H1 (cell line): ENCODE measurements around the gene PAX5. TPM values are rescaled to one million over a fixed set of nuclear protein-coding genes. Genes with fewer than 3 reads are reported as not detected.

Source experiments
- CTCF ChIA-PET: fragments of 300-600 bp; sonication (Branson Sonifier 250); formaldehyde crosslinking; loops from one replicate; lab custom pipeline; 2021; ENCODE audit not compliant: partially characterized antibody; lab: Charles Lee
- POLR2A ChIA-PET: fragments of 300-600 bp; sonication (Branson Sonifier 250); formaldehyde crosslinking; loops from one replicate; lab custom pipeline; 2021; ENCODE audit warnings: inconsistent platforms; ENCODE audit not compliant: partially characterized antibody; lab: Charles Lee
- DNase-seq, 2 experiments: peaks; one replicate each; pipeline versions ENCODE4 v3.0.0 to v3.0.0-alpha.2; 2010 to 2022; ENCODE audit warnings: low spot score in 2 of 2, low read depth in 1 of 2, mixed read lengths in 1 of 2
- FAIRE-seq: peaks from 2 replicates; lab custom pipeline; 2011; peaks lifted over from hg19 to GRCh38; lab: Jason Lieb, UNC
- H2AFZ ChIP-seq: 2 replicates; pipeline ENCODE4 v1.8.1; 2012; ENCODE audit warnings: low read length, inconsistent platforms
- H2AK5ac ChIP-seq: 2 replicates; pipeline ENCODE4 v1.6.1; 2013; ENCODE audit warnings: low read depth, low read length
- H2BK120ac ChIP-seq: replicated peaks from 2 replicates; pipeline ENCODE3; 2013; ENCODE audit warnings: low read depth, low read length, inconsistent platforms
- H2BK12ac ChIP-seq: 2 replicates; pipeline ENCODE4 v1.6.1; 2013; ENCODE audit warnings: low read depth, low read length
- H2BK15ac ChIP-seq: 2 replicates; pipeline ENCODE4 v1.6.1; 2013; ENCODE audit warnings: low read length
- H2BK20ac ChIP-seq: 2 replicates; pipeline ENCODE4 v1.6.1; 2013; ENCODE audit warnings: low read length
- H2BK5ac ChIP-seq: 2 replicates; pipeline ENCODE4 v1.6.1; 2013; ENCODE audit warnings: low read depth, low read length
- H3K14ac ChIP-seq: 2 replicates; pipeline ENCODE4 v1.6.1; 2013; ENCODE audit warnings: inconsistent platforms; ENCODE audit not compliant: insufficient read length
- H3K18ac ChIP-seq: 2 replicates; pipeline ENCODE4 v1.6.1; 2013; ENCODE audit warnings: low read length; ENCODE audit errors: extremely low read depth
- H3K23ac ChIP-seq: 2 replicates; pipeline ENCODE4 v1.6.1; 2013; ENCODE audit warnings: inconsistent platforms; ENCODE audit not compliant: insufficient read length
- H3K23me2 ChIP-seq: 2 replicates; pipeline ENCODE4 v1.6.1; 2013; ENCODE audit warnings: low read depth, low read length
- H3K27ac ChIP-seq: 2 replicates; pipeline ENCODE4 v1.6.1; 2011; ENCODE audit warnings: low read depth, low read length, inconsistent platforms
- H3K27me3 ChIP-seq, 4 experiments: replicated peaks in 1 of 4; 1 replicate in 1 of 4; 2 replicates in 3 of 4; pipeline versions ENCODE4 v1.6.1 to v1.8.1; 2011 to 2013; ENCODE audit warnings: low read length in 3 of 4, mild to moderate bottlenecking in 3 of 4, inconsistent platforms in 2 of 4, mixed read lengths in 2 of 4, moderate library complexity in 1 of 4; ENCODE audit not compliant: control insufficient read depth in 3 of 4, insufficient read depth in 3 of 4; ENCODE audit errors: extremely low read depth in 1 of 4
- H3K36me3 ChIP-seq, 4 experiments: 2 replicates each; pipeline versions ENCODE4 v1.6.1 to v1.8.1; 2011 to 2013; ENCODE audit warnings: mild to moderate bottlenecking in 4 of 4, low read length in 3 of 4, moderate library complexity in 2 of 4, control low read depth in 1 of 4, inconsistent platforms in 1 of 4; ENCODE audit not compliant: insufficient read depth in 4 of 4, control insufficient read depth in 2 of 4
- H3K4ac ChIP-seq: replicated peaks from 2 replicates; pipeline ENCODE3; 2013; ENCODE audit warnings: low read length, low read depth, mixed read lengths, inconsistent platforms; ENCODE audit not compliant: insufficient read length
- H3K4me1 ChIP-seq, 4 experiments: replicated peaks in 1 of 4; 1 replicate in 1 of 4; 2 replicates in 3 of 4; pipeline versions ENCODE4 v1.6.1 to v1.8.1; 2011 to 2013; ENCODE audit warnings: low read length in 3 of 4, inconsistent platforms in 2 of 4, mixed read lengths in 1 of 4; ENCODE audit not compliant: insufficient read depth in 4 of 4, control insufficient read depth in 3 of 4
- H3K4me2 ChIP-seq, 2 experiments: 2 replicates each; pipeline versions ENCODE4 v1.6.1 to v1.8.1; 2011 to 2013; ENCODE audit warnings: low read depth in 2 of 2, low read length in 2 of 2, control low read depth in 1 of 2, inconsistent platforms in 1 of 2, mild to moderate bottlenecking in 1 of 2; ENCODE audit not compliant: insufficient read depth in 1 of 2
- H3K4me3 ChIP-seq, 4 experiments: fragments of 200-600, 300-600 bp in 1 of 4; sonication (generic), shearing (Covaris generic), sonication (Bioruptor Twin) in 1 of 4; 2 replicates each; pipeline versions ENCODE4 v1.5.1 to v1.8.1; 2011 to 2016; ENCODE audit warnings: low read length in 4 of 4, low read depth in 3 of 4, control low read depth in 2 of 4, inconsistent platforms in 2 of 4, mild to moderate bottlenecking in 2 of 4, mixed read lengths in 1 of 4, moderate library complexity in 1 of 4; ENCODE audit not compliant: insufficient read depth in 2 of 4; ENCODE audit errors: extremely low read depth in 1 of 4
- H3K56ac ChIP-seq: replicated peaks from 2 replicates; pipeline ENCODE3; 2013; ENCODE audit warnings: low read depth, mild to moderate bottlenecking, mixed read lengths, low read length, inconsistent platforms; ENCODE audit not compliant: insufficient read length
- H3K79me1 ChIP-seq: 2 replicates; pipeline ENCODE4 v1.6.1; 2013; ENCODE audit warnings: low read depth, low read length, control low read depth
- H3K79me2 ChIP-seq, 2 experiments: 2 replicates each; pipeline versions ENCODE4 v1.6.1 to v1.8.1; 2012 to 2013; ENCODE audit warnings: low read length in 2 of 2, mild to moderate bottlenecking in 2 of 2, inconsistent platforms in 1 of 2; ENCODE audit not compliant: insufficient read depth in 2 of 2, control insufficient read depth in 1 of 2
- H3K9ac ChIP-seq, 4 experiments: replicated peaks in 1 of 4; 1 replicate in 1 of 4; 2 replicates in 3 of 4; pipeline versions ENCODE4 v1.6.1 to v1.8.1; 2011 to 2013; ENCODE audit warnings: low read depth in 3 of 4, low read length in 3 of 4, control low read depth in 2 of 4, mild to moderate bottlenecking in 2 of 4, moderate library complexity in 2 of 4, inconsistent platforms in 1 of 4; ENCODE audit errors: extremely low read depth in 1 of 4
- H3K9me3 ChIP-seq, 2 experiments: 2 replicates each; pipeline versions ENCODE4 v1.6.1 to v1.8.1; 2012 to 2013; ENCODE audit warnings: mild to moderate bottlenecking in 2 of 2, moderate library complexity in 2 of 2, control low read depth in 1 of 2, inconsistent platforms in 1 of 2, low read depth in 1 of 2, low read length in 1 of 2, mixed read lengths in 1 of 2; ENCODE audit not compliant: insufficient read depth in 2 of 2
- H4K20me1 ChIP-seq, 2 experiments: replicated peaks in 1 of 2; 2 replicates each; pipeline versions ENCODE3 to v1.8.1; 2011 to 2013; ENCODE audit warnings: inconsistent platforms in 2 of 2, low read length in 2 of 2, mild to moderate bottlenecking in 1 of 2; ENCODE audit not compliant: insufficient read depth in 2 of 2, control insufficient read depth in 1 of 2
- H4K5ac ChIP-seq: 2 replicates; pipeline ENCODE4 v1.6.1; 2013; ENCODE audit warnings: low read length, low read depth, mixed read lengths, inconsistent platforms; ENCODE audit not compliant: insufficient read length
- H4K8ac ChIP-seq: 2 replicates; pipeline ENCODE4 v1.8.0; 2013; ENCODE audit warnings: mild to moderate bottlenecking, moderate library complexity, low read length, inconsistent platforms; ENCODE audit not compliant: insufficient read depth; ENCODE audit errors: extremely low read depth
- H4K91ac ChIP-seq: replicated peaks from 2 replicates; pipeline ENCODE3; 2013; ENCODE audit warnings: low read length, mixed read lengths, inconsistent platforms; ENCODE audit not compliant: insufficient read length
- BCL11A ChIP-seq, 2 experiments: IDR thresholded peaks; one replicate each; pipeline ENCODE4 v1.6.1; 2011; ENCODE audit warnings: low read depth in 2 of 2, low read length in 2 of 2, mild to moderate bottlenecking in 2 of 2
- CBX8 ChIP-seq: fragments of 300-800, 300-1000 bp; sonication (generic); IDR thresholded peaks from 2 replicates; pipeline ENCODE4 v1.7.1; 2016; ENCODE audit warnings: low read depth, low read length, borderline replicate concordance
- EGR1 ChIP-seq: IDR thresholded peaks from 2 replicates; pipeline ENCODE4 v1.6.1; 2011; ENCODE audit warnings: low read depth, low read length, borderline replicate concordance
- KDM4A ChIP-seq: IDR thresholded peaks from one replicate; pipeline ENCODE4 v1.7.1; 2012; ENCODE audit warnings: low read depth, mild to moderate bottlenecking, moderate library complexity, low read length, inconsistent platforms; ENCODE audit not compliant: severe bottlenecking
- MAFK ChIP-seq: IDR thresholded peaks from 2 replicates; pipeline ENCODE4 v1.6.1; 2012; ENCODE audit warnings: low read depth, mild to moderate bottlenecking, improper control_type of control experiment, low read length
- NANOG ChIP-seq: IDR thresholded peaks from 2 replicates; pipeline ENCODE4 v1.6.1; 2011; ENCODE audit warnings: low read length, low read depth, mild to moderate bottlenecking, inconsistent platforms; ENCODE audit not compliant: insufficient read depth, poor library complexity, severe bottlenecking
- PHF8 ChIP-seq: fragments of 200-600 bp; sonication (generic); conservative IDR thresholded peaks from 2 replicates; pipeline ENCODE4 v1.7.1; 2012; ENCODE audit warnings: low read depth, mild to moderate bottlenecking, inconsistent platforms, low read length, moderate library complexity
- POU5F1 ChIP-seq: IDR thresholded peaks from 2 replicates; pipeline ENCODE4 v1.6.1; 2011; ENCODE audit warnings: low read depth, mild to moderate bottlenecking, low read length, moderate library complexity
- RAD21 ChIP-seq, 2 experiments: IDR thresholded peaks in 1 of 2; conservative IDR thresholded peaks in 1 of 2; 2 replicates each; pipeline ENCODE4 v1.6.1; 2011; ENCODE audit warnings: low read depth in 2 of 2, low read length in 2 of 2, improper control_type of control experiment in 1 of 2, inconsistent platforms in 1 of 2, mild to moderate bottlenecking in 1 of 2, moderate library complexity in 1 of 2
- RFX5 ChIP-seq: IDR thresholded peaks from 2 replicates; pipeline ENCODE4 v1.6.1; 2011; ENCODE audit warnings: low read depth, low read length, improper control_type of control experiment, borderline replicate concordance
- SAP30 ChIP-seq: fragments of 300-600 bp; sonication (generic); IDR thresholded peaks from 2 replicates; pipeline ENCODE4 v1.7.1; 2012; ENCODE audit warnings: low read length, moderate library complexity, mild to moderate bottlenecking, inconsistent platforms; ENCODE audit not compliant: insufficient read depth, insufficient replicate concordance
- SP1 ChIP-seq: IDR thresholded peaks from 2 replicates; pipeline ENCODE4 v1.6.1; 2011; ENCODE audit warnings: low read depth, low read length
- SP2 ChIP-seq: IDR thresholded peaks from 2 replicates; pipeline ENCODE4 v1.6.1; 2012; ENCODE audit warnings: mild to moderate bottlenecking, low read length, inconsistent platforms
- WGBS, 2 experiments: shearing (Covaris generic) in 1 of 2; methylation state at CpG; one replicate each; pipeline versions ENCODE4 v1.1.6 to v1.1.7; 2013 to 2015; ENCODE audit warnings: low lambda C conversion rate in 2 of 2, mixed read lengths in 2 of 2, inconsistent platforms in 1 of 2, low coverage in 1 of 2, missing lambda C conversion rate in 1 of 2; ENCODE audit not compliant: insufficient replicate concordance in 2 of 2, insufficient coverage in 1 of 2, insufficient read length in 1 of 2; ENCODE audit errors: extremely low coverage in 1 of 2, missing lambda C conversion rate in 1 of 2; 5-methylcytosine and 5-hydroxymethylcytosine counted together
- polyA plus RNA-seq, 7 experiments: library from polyadenylated mRNA; depleted of rRNA in 3 of 7; stranded (reverse) in 5 of 7; unstranded in 2 of 7; fragments of >200 nt in 5 of 7; fragments of 200-250 nt in 2 of 7; gene quantifications; 1 replicate in 5 of 7; 2 replicates in 1 of 7; 4 replicates in 1 of 7; pipeline versions ENCODE4 v1.2.1 to v1.2.3, GENCODE V29; 2011 to 2013; ENCODE audit warnings: missing spikeins in 2 of 7, mixed read lengths in 2 of 7
- total RNA-seq: library from RNA; stranded (reverse); fragmentation: NEBNext Ultra II Directional; extraction: Animal tissue kit (Norgen Biotek cat#: 25700); gene quantifications from 2 replicates; pipeline ENCODE4 v1.2.1, GENCODE V29; 2021

The PAX5 gene
- total and polyA plus RNA-seq, 2 of the 8 experiments (the other 6 are each of a cell fraction or from before 2014, with no cell fraction given): 0.29 to 0.43 TPM

GRCh38 chr9:37034305-37034937, 353 bp upstream of the PAX5 start:
- Histone ChIP-seq H3K56ac (no peak overlapping the region), H3K4ac (no peak overlapping the region), H2BK120ac (no peak overlapping the region), H4K20me1 (peaks cover 4 to 11% of the 10 kb centered on the region in 2 experiments), H2BK12ac (0 out of 2 replicates have a peak overlapping the region, but pooled peaks have one; percentile 68), H2BK5ac (no peak overlapping the region), H3K79me2 (no peaks in the 10 kb centered on the region), H3K23ac (no peak overlapping the region), H3K9me3 (no peaks in the 10 kb centered on the region), H3K27me3 (peaks cover 79 to 100% (median 98%) of the 10 kb centered on the region in 4 experiments), H4K91ac (no peak overlapping the region), H3K27ac (no peak overlapping the region), H2BK15ac (no peak overlapping the region), H3K14ac (no peak overlapping the region), H3K9ac (no peak overlapping the region), H3K36me3 (no peaks in the 10 kb centered on the region), H4K5ac (no peak overlapping the region), H3K4me1 (peaks cover 5 to 29% (median 15%) of the 10 kb centered on the region in 4 experiments), H3K23me2 (peaks cover 31% of the 10 kb centered on the region), H2BK20ac (no peak overlapping the region), H3K18ac (no peak overlapping the region), H3K4me2 (peak overlapping the region; percentile 88), H3K79me1 (no peaks in the 10 kb centered on the region), H2AFZ (no peak overlapping the region), H2AK5ac (no peak overlapping the region), H4K8ac (peak overlapping the region; percentile 41), H3K4me3 (peak overlapping the region; percentile 38 to 64 (median 48))
- ChIA-PET CTCF (interaction anchor here (0.8 to 1.5 kb wide), 2 partner anchors 38 to 45 kb away, joined by 3 to 4 read pairs; no protein-coding TSS in a partner anchor), POLR2A (no interaction called here)
- DNase-seq: peak in 1 of 2 experiments; percentile 85
- FAIRE-seq: no peak
- WGBS, 2 experiments: 1% methylated on average over 55 of the region's 56 CpGs; no CpG with 5 or more reads in 1 of the 2 experiments
- TF ChIP-seq BCL11A (IDR thresholded peaks at IDR 0.05; ENCODE audit: low read depth in 2 of 2, low read length in 2 of 2) (no peak), EGR1 (no peak), SP2 (no peak), PHF8 (no peak), NANOG (no peak), POU5F1 (no peak), RAD21 (IDR thresholded peaks at IDR 0.05 in 1 of 2, conservative IDR thresholded peaks at IDR 0.05 in 1 of 2; ENCODE audit: low read depth in 2 of 2, low read length in 2 of 2) (peak; percentile 46 to 58), CBX8 (no peak), KDM4A (peak; percentile 34), SP1 (no peak), MAFK (no peak), SAP30 (no peak), RFX5 (no peak)
